Heart left ventricle (tissue), 16 donors: ENCODE data around the gene SLC35F5. TPM values are rescaled to one million over a fixed set of nuclear protein-coding genes. Genes with fewer than 3 reads are reported as not detected.

Experiments
- ATAC-seq, 4 donors: fragments of 200-7000 bp; cut with Tn5 transposase; one replicate each; pipeline ENCODE4 v1.9.1; 2020 to 2022; ENCODE audit warnings: moderate library complexity in 4 of 4, mild to moderate bottlenecking in 3 of 4, moderate number of reproducible peaks in 1 of 4
- DNase-seq, 5 donors: peaks; one replicate each; pipeline ENCODE4 v3.0.0-alpha.2; 2020
- H3K27ac ChIP-seq, 12 donors: fragments of 200-600 bp; sonication (generic) in 4 of 12; one replicate each; pipeline versions ENCODE4 v1.5.0 to v1.8.0; 2016 to 2022; ENCODE audit warnings: mild to moderate bottlenecking in 2 of 12
- H3K27me3 ChIP-seq, 9 donors: fragments of 200-600 bp; sonication (generic) in 2 of 9; one replicate each; pipeline versions ENCODE4 v1.5.1 to v1.8.0; 2016 to 2022; ENCODE audit warnings: mild to moderate bottlenecking in 3 of 9
- H3K36me3 ChIP-seq, 9 donors: fragments of 200-600 bp; sonication (generic) in 2 of 9; one replicate each; pipeline versions ENCODE4 v1.5.0 to v1.8.0; 2018 to 2022; ENCODE audit warnings: mild to moderate bottlenecking in 2 of 9
- H3K4me1 ChIP-seq, 12 donors: fragments of 200-600 bp; sonication (generic) in 4 of 12; one replicate each; pipeline versions ENCODE4 v1.5.0 to v1.8.0; 2016 to 2022; ENCODE audit warnings: mild to moderate bottlenecking in 3 of 12
- H3K4me3 ChIP-seq, 12 donors: fragments of 200-600 bp; sonication (generic) in 4 of 12; one replicate each; pipeline versions ENCODE4 v1.5.0 to v1.8.0; 2017 to 2022; ENCODE audit warnings: mild to moderate bottlenecking in 9 of 12, moderate library complexity in 4 of 12
- H3K9me3 ChIP-seq, 12 donors: fragments of 200-600 bp; sonication (generic) in 4 of 12; one replicate each; pipeline versions ENCODE4 v1.5.0 to v1.8.0; 2016 to 2022; ENCODE audit warnings: mild to moderate bottlenecking in 1 of 12
- CTCF ChIP-seq, 12 donors: fragments of 200-600 bp; sonication (generic) in 4 of 12; IDR thresholded peaks; one replicate each; pipeline versions ENCODE4 v1.5.0 to v1.8.0; 2018 to 2022; ENCODE audit warnings: antibody characterized with exemption in 12 of 12, mild to moderate bottlenecking in 5 of 12
- POLR2A ChIP-seq, 2 donors: fragments of 450-650 bp; IDR thresholded peaks; one replicate each; pipeline ENCODE4 v1.6.1; 2017; ENCODE audit warnings: antibody characterized with exemption in 2 of 2, mild to moderate bottlenecking in 2 of 2, moderate library complexity in 2 of 2
- WGBS, 4 donors: extraction: QIAGEN DNeasy Blood & Tissue Kit in 2 of 4; methylation state at CpG; one replicate each; pipeline versions ENCODE4 v1.1.5 to v1.1.7; 2013 to 2018; 5-methylcytosine and 5-hydroxymethylcytosine counted together
- intact Hi-C, 10 donors: fragments of 100-400 bp; cut with DNase I; formaldehyde crosslinking; loops; one replicate each; pipeline versions ENCODE4 v1.11.1 to v1.14.2; 2022
- long read RNA-seq, 3 donors: library from polyadenylated mRNA; unstranded; transcript quantifications; one replicate each; pipeline ENCODE4 v2.0.0, GENCODE V29; 2020 to 2021
- polyA plus RNA-seq, 2 donors: library from polyadenylated mRNA; stranded (reverse); fragments of 200-250 nt; gene quantifications; one replicate each; pipeline ENCODE4 v1.2.3, GENCODE V29; 2013
- total RNA-seq, 9 donors: library from RNA; depleted of rRNA in 2 of 9; stranded (reverse); fragments of >200 nt in 2 of 9; fragmentation: NEBNext Ultra II Directional in 3 of 9; extraction: Animal tissue kit (Norgen Biotek cat#: 25700) in 3 of 9; gene quantifications; one replicate each; pipeline versions ENCODE4 v1.1.0 to v1.2.4, GENCODE V29; 2016 to 2023
- donor health status: ischemic (EF 13 %, LVEDD 7.1; RV severe dilation, severe dysfunction).
- donor health status: healthy with polysubstance abuse.
- donor health status: DM: no; HTN: yes; CAD: no.
- donor health status: DM: no; HTN: no; CAD: no.
- donor health status: ischemic (EF 25% LVEDD 6.9; RV normal size, moderate dysfunction).
- donor health status: ischemic (EF 25% LVEDD 5.7; RV mildly dilated, moderate dysfunction).
- donor health status: healthy.
- donor health status: DM: yes; HTN: yes; CAD: no.
- donor health status: ischemic (EF 35%, LVEDD 5.7; RV mildly dilated, moderate dysfunction).
- donor health status: nonischemic (EF 11% LVEDD 7.7; RV severe dilation, severe dysfunction).
- donor health status: DM: yes; HTN: yes; CAD: no.
- donor health status: PGD.
- donor health status: ischemic (EF 29% LVEDD 5.4; RV normal size, mild dysfunction).
- donor health status: nonischemic (EF 23%, LVEDD 6.1; RV moderate dilation, normal function).

Gene SLC35F5
- 10 to 100 TPM; 38.2 to 97.2 (median 63.9) TPM for total RNA-seq
- 10 to 100 TPM; 22.6 to 39.0 TPM for polyA plus RNA-seq
- long read RNA-seq, donor 1, full-length matches to known transcripts, result 57 of 73 reads
- long read RNA-seq, donor 1, partial matches to known transcripts, result 7 of 73 reads
- long read RNA-seq, donor 1, other reads (novel, unspliced or antisense), result 9 of 73 reads
- long read RNA-seq, donor 2, full-length matches to known transcripts, result 139 of 187 reads
- long read RNA-seq, donor 2, partial matches to known transcripts, result 17 of 187 reads
- long read RNA-seq, donor 2, other reads (novel, unspliced or antisense), result 31 of 187 reads
- long read RNA-seq, donor 3, full-length matches to known transcripts, result 81 of 97 reads
- long read RNA-seq, donor 3, partial matches to known transcripts, result 9 of 97 reads
- long read RNA-seq, donor 3, other reads (novel, unspliced or antisense), result 7 of 97 reads

GRCh38 chr2:113756355-113757137, at the start of gene SLC35F5:
Gene SLC35F5, minus strand, starts transcription at chr2:113756642. Its CDS starts 233 bp downstream, at chr2:113756409.
- Histone ChIP-seq H3K27ac (peak within 1 kb of the TSS; percentile 63 to 98 (median 95)), H3K4me3 (peak within 1 kb of the TSS; percentile 68 to 97 (median 88)), H3K27me3 (no peaks in the 10 kb centered on the region), H3K4me1 (peaks cover 0 to 38% (median 19%) of the 10 kb centered on the region in 12 donors), H3K36me3 (peaks cover 0 to 25% (median 8%) of the 10 kb centered on the region in 9 donors), H3K9me3 (no peaks in the 10 kb centered on the region)
- TF ChIP-seq POLR2A (IDR thresholded peaks at IDR 0.05), result peak in 1 of 2 donors; percentile 84
- TF ChIP-seq CTCF (IDR thresholded peaks at IDR 0.05), result no peak
- 0% methylated on average over 47 to 76 of the region's 76 CpGs for WGBS, 4 donors
- peak; percentile 93 to 97 (median 95) for DNase-seq
- intact Hi-C loops, result loop anchor here in 8 of 10 donors (1.0 to 10.0 kb wide), 5 partner anchors 61 to 136 kb away; partner anchors contain the start of gene ACTR3 (in 4 of the 8)
- peak; percentile 97 to 99 (median 98) for ATAC-seq

- WGBS, 4 donors, result 79 to 85% (median 80%) methylated on average over 4 of the region's 4 CpGs
These were observed 42.9 kb upstream of the SLC35F5 start for GRCh38 chr2:113799375-113799774.

GRCh38 chr2:113797237-113797636, 40.8 kb upstream of the SLC35F5 start:
- WGBS, 4 donors, result 60 to 71% (median 70%) methylated on average over 2 of the region's 2 CpGs
- no peak for DNase-seq
- no peaks in the 10 kb centered on the region for H3K36me3 ChIP-seq
- no peak for ATAC-seq
- H3K4me3 ChIP-seq, result no peak overlapping the region
- H3K27ac ChIP-seq, result no peak overlapping the region
- intact Hi-C loops, result no loop called here
- TF ChIP-seq CTCF (IDR thresholded peaks at IDR 0.05), result no peak
- no peak for TF ChIP-seq POLR2A (IDR thresholded peaks at IDR 0.05)
- no peaks in the 10 kb centered on the region for H3K9me3 ChIP-seq
- peaks cover 0 to 13% (median 5%) of the 10 kb centered on the region in 12 donors for H3K4me1 ChIP-seq
- no peaks in the 10 kb centered on the region for H3K27me3 ChIP-seq

More at GRCh38 chr2:113799375-113799774, 42.9 kb upstream of the SLC35F5 start:
- intact Hi-C loops, result no loop called here
- no peak for TF ChIP-seq CTCF (IDR thresholded peaks at IDR 0.05)
- no peak for TF ChIP-seq POLR2A (IDR thresholded peaks at IDR 0.05)
- H3K27me3 ChIP-seq, result no peaks in the 10 kb centered on the region
- DNase-seq (no peak), ATAC-seq (no peak)
- H3K36me3 ChIP-seq, result no peaks in the 10 kb centered on the region
- peak overlapping the region in 1 of 12 donors; percentile 5 for H3K27ac ChIP-seq
- peaks cover 0 to 13% (median 4%) of the 10 kb centered on the region in 12 donors for H3K4me1 ChIP-seq
- no peaks in the 10 kb centered on the region for H3K9me3 ChIP-seq
- H3K4me3 ChIP-seq, result no peak overlapping the region
